ENCODE results near the gene CD1B.
A peak's percentile ranks its signal among the peaks of the same experiment; 100 is the strongest.
"Not testable (repeated sequence)": the region's sequence is repeated elsewhere in the genome, so short reads cannot be mapped to it uniquely, and the experiment has no call there.

The CD1B gene

GRCh38 chr1:158330391-158331105, 783 bp downstream of the CD1B start:
- no peak for DNase-seq
- intact Hi-C loops (cut with DNase I): no loop called here

- no peak for DNase-seq
- intact Hi-C loops (cut with DNase I): no loop called here
Measured at GRCh38 chr1:158329733-158330132, 1.6 kb downstream of the CD1B start.

- no peak for DNase-seq
- intact Hi-C loops (cut with DNase I): no loop called here
Measured at GRCh38 chr1:158329300-158329699, 2.0 kb downstream of the CD1B start.

GRCh38 chr1:158328426-158328825, 2.9 kb downstream of the CD1B start:
- intact Hi-C loops (cut with DNase I): no loop called here
- DNase-seq: no peak

- intact Hi-C loops (cut with DNase I): no loop called here
- DNase-seq: no peak
Measured at GRCh38 chr1:158327481-158327880, 3.9 kb downstream of the CD1B start.

- DNase-seq: no peak
- intact Hi-C loops (cut with DNase I): no loop called here
Measured at GRCh38 chr1:158324395-158324794, 6.9 kb downstream of the CD1B start.

- intact Hi-C loops (cut with DNase I): no loop called here
- DNase-seq: no peak
Measured at GRCh38 chr1:158323866-158324265, 7.5 kb downstream of the CD1B start.

- DNase-seq: no peak
- intact Hi-C loops (cut with DNase I): no loop called here
Measured at GRCh38 chr1:158311066-158311465, 20.3 kb downstream of the CD1B start.

GRCh38 chr1:158310623-158311022, 20.7 kb downstream of the CD1B start:
- no peak for DNase-seq
- intact Hi-C loops (cut with DNase I): no loop called here

GRCh38 chr1:158295791-158296190, 35.5 kb downstream of the CD1B start:
- intact Hi-C loops (cut with DNase I): no loop called here
- DNase-seq: no peak

GRCh38 chr1:158290321-158290844, 40.9 kb downstream of the CD1B start:
- no peak for DNase-seq
- intact Hi-C loops (cut with DNase I): no loop called here

- peak in 1 of 42 donors; percentile 9 for DNase-seq
- intact Hi-C loops (cut with DNase I): no loop called here
Measured at GRCh38 chr1:158289811-158290210, 41.5 kb downstream of the CD1B start, which contains the start of gene CD1C. TSS of gene CD1C (plus strand) at chr1:158289923. CDS start at chr1:158290065, 142 bp downstream.

- intact Hi-C loops (cut with DNase I): no loop called here
- no peak for DNase-seq
Measured at GRCh38 chr1:158286941-158287346, 44.4 kb downstream of the CD1B start.

- DNase-seq: no peak
- intact Hi-C loops (cut with DNase I): no loop called here
Measured at GRCh38 chr1:158286487-158286886, 44.8 kb downstream of the CD1B start.

GRCh38 chr1:158285756-158286241, 45.5 kb downstream of the CD1B start:
- intact Hi-C loops (cut with DNase I): no loop called here
- peak in 39 of 42 donors; percentile 3 to 63 (median 27) for DNase-seq

- no peak for DNase-seq
- intact Hi-C loops (cut with DNase I): no loop called here
Measured at GRCh38 chr1:158283965-158284364, 47.4 kb downstream of the CD1B start.

GRCh38 chr1:158282421-158282820, 48.9 kb downstream of the CD1B start:
- intact Hi-C loops (cut with DNase I); DNase-seq: not testable (repeated sequence)

Measured in head of caudate nucleus (tissue), 42 donors.